ENCODE results near the gene ENDOV.

Gene ENDOV

GRCh38 chr17:80468781-80469493 lies 54.0 kb downstream of the ENDOV start:
- TF ChIP-seq, protein P1, sequence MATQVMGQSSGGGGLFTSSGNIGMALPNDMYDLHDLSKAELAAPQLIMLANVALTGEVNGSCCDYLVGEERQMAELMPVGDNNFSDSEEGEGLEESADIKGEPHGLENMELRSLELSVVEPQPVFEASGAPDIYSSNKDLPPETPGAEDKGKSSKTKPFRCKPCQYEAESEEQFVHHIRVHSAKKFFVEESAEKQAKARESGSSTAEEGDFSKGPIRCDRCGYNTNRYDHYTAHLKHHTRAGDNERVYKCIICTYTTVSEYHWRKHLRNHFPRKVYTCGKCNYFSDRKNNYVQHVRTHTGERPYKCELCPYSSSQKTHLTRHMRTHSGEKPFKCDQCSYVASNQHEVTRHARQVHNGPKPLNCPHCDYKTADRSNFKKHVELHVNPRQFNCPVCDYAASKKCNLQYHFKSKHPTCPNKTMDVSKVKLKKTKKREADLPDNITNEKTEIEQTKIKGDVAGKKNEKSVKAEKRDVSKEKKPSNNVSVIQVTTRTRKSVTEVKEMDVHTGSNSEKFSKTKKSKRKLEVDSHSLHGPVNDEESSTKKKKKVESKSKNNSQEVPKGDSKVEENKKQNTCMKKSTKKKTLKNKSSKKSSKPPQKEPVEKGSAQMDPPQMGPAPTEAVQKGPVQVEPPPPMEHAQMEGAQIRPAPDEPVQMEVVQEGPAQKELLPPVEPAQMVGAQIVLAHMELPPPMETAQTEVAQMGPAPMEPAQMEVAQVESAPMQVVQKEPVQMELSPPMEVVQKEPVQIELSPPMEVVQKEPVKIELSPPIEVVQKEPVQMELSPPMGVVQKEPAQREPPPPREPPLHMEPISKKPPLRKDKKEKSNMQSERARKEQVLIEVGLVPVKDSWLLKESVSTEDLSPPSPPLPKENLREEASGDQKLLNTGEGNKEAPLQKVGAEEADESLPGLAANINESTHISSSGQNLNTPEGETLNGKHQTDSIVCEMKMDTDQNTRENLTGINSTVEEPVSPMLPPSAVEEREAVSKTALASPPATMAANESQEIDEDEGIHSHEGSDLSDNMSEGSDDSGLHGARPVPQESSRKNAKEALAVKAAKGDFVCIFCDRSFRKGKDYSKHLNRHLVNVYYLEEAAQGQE (IDR thresholded peaks at IDR 0.05; ENCODE audit: low read depth) = no peak
- TF ChIP-seq MAX (IDR thresholded peaks at IDR 0.05) (no peak), YY1 (IDR thresholded peaks at IDR 0.05; ENCODE audit: low read depth) (no peak), TCF12 (IDR thresholded peaks at IDR 0.05; ENCODE audit: low read depth) (no peak), TEAD4 (IDR thresholded peaks at IDR 0.05) (no peak), EGR1 (IDR thresholded peaks at IDR 0.05) (no peak)
- TF ChIP-seq, protein P2, sequence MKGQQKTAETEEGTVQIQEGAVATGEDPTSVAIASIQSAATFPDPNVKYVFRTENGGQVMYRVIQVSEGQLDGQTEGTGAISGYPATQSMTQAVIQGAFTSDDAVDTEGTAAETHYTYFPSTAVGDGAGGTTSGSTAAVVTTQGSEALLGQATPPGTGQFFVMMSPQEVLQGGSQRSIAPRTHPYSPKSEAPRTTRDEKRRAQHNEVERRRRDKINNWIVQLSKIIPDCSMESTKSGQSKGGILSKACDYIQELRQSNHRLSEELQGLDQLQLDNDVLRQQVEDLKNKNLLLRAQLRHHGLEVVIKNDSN (IDR thresholded peaks at IDR 0.05) = no peak

DNA sequence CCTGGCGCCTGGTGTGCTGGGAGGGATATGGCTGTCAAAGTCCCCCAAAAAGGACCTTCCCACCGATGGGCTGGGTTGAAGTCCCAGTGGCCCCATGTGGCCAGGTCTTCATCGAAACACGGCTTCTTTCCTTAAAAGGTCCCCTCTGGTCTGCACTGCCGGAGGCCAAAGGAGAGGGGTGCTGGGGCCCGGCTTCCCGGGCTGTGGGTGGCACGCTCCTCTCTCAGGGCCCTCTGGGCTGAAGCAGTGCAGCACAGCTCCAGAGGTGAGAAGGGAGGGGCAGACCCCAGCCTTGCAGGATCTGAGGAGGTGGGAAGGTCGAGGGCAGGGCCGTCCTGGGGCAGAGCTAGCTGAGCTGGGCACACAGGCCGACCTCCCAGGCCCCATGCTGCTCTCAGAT lies 54.7 kb downstream of the ENDOV start:
- no peak for TF ChIP-seq NFIC (IDR thresholded peaks at IDR 0.05)

- TF ChIP-seq EP300 (IDR thresholded peaks at IDR 0.05; ENCODE audit: borderline replicate concordance) = no peak
- no peak for TF ChIP-seq NFIC (IDR thresholded peaks at IDR 0.05)
- TF ChIP-seq, protein P2 (IDR thresholded peaks at IDR 0.05) = no peak
- no peak for TF ChIP-seq TCF12 (IDR thresholded peaks at IDR 0.05; ENCODE audit: low read depth)
- TF ChIP-seq CEBPB (IDR thresholded peaks at IDR 0.05) = no peak
- no peak for TF ChIP-seq CREB1 (IDR thresholded peaks at IDR 0.05; ENCODE audit: low read depth)
- TF ChIP-seq FOXM1 (IDR thresholded peaks at IDR 0.05; ENCODE audit: borderline replicate concordance, low read depth) = no peak
- no peak for TF ChIP-seq TAF1 (IDR thresholded peaks at IDR 0.05; ENCODE audit: low read depth)
- no peak for TF ChIP-seq RAD21 (IDR thresholded peaks at IDR 0.05; ENCODE audit: low read depth)
- no peak for TF ChIP-seq MAX (IDR thresholded peaks at IDR 0.05)
- TF ChIP-seq, protein P1 (IDR thresholded peaks at IDR 0.05; ENCODE audit: low read depth) = no peak
- no peak for TF ChIP-seq ZBTB7A (IDR thresholded peaks at IDR 0.05; ENCODE audit: low read depth)
- TF ChIP-seq EGR1 (IDR thresholded peaks at IDR 0.05) = no peak
- TF ChIP-seq TEAD4 (IDR thresholded peaks at IDR 0.05) = no peak
- no peak for TF ChIP-seq YY1 (IDR thresholded peaks at IDR 0.05; ENCODE audit: low read depth)
Observed at GRCh38 chr17:80470603-80471002, 55.6 kb downstream of the ENDOV start.

GRCh38 chr17:80471922-80472321 lies 57.0 kb downstream of the ENDOV start:
- TF ChIP-seq RAD21 (IDR thresholded peaks at IDR 0.05; ENCODE audit: low read depth) = no peak
- no peak for TF ChIP-seq EP300 (IDR thresholded peaks at IDR 0.05; ENCODE audit: borderline replicate concordance)
- no peak for TF ChIP-seq YY1 (IDR thresholded peaks at IDR 0.05; ENCODE audit: low read depth)
- no peak for TF ChIP-seq NFIC (IDR thresholded peaks at IDR 0.05)
- no peak for TF ChIP-seq TEAD4 (IDR thresholded peaks at IDR 0.05)
- no peak for TF ChIP-seq EGR1 (IDR thresholded peaks at IDR 0.05)
- no peak for TF ChIP-seq TAF1 (IDR thresholded peaks at IDR 0.05; ENCODE audit: low read depth)
- no peak for TF ChIP-seq MAX (IDR thresholded peaks at IDR 0.05)
- TF ChIP-seq, protein P1 (IDR thresholded peaks at IDR 0.05; ENCODE audit: low read depth) = no peak
- TF ChIP-seq CREB1 (IDR thresholded peaks at IDR 0.05; ENCODE audit: low read depth) = no peak
- TF ChIP-seq FOXM1 (IDR thresholded peaks at IDR 0.05; ENCODE audit: borderline replicate concordance, low read depth) = no peak
- TF ChIP-seq ZBTB7A (IDR thresholded peaks at IDR 0.05; ENCODE audit: low read depth) = no peak
- no peak for TF ChIP-seq TCF12 (IDR thresholded peaks at IDR 0.05; ENCODE audit: low read depth)
- TF ChIP-seq, protein P2 (IDR thresholded peaks at IDR 0.05) = no peak
- no peak for TF ChIP-seq CEBPB (IDR thresholded peaks at IDR 0.05)

All from Ishikawa (cell line).